Left lung (tissue), 10 donors: Measurements from ENCODE around the gene MROH2A. TPM values are rescaled to one million over a fixed set of nuclear protein-coding genes. Genes with fewer than 3 reads are reported as not detected.
A peak's percentile ranks its signal among the peaks of the same experiment; 100 is the strongest.

ENCODE experiments used
- ATAC-seq: fragments of 200-7000 bp; cut with Tn5 transposase; one replicate; pipeline ENCODE4 v1.9.1; 2020; ENCODE audit warnings: moderate library complexity
- DNase-seq, 4 donors: peaks; one replicate each; pipeline ENCODE4 v3.0.0-alpha.2; 2013 to 2020
- H3K27ac ChIP-seq, 2 donors: fragments of 200-600 bp; sonication (generic) in 1 of 2; one replicate each; pipeline versions ENCODE4 v1.5.0 to v1.8.0; 2020 to 2021
- H3K27me3 ChIP-seq, 2 donors: fragments of 200-600 bp; sonication (generic) in 1 of 2; one replicate each; pipeline versions ENCODE4 v1.5.0 to v1.8.0; 2020 to 2021
- H3K36me3 ChIP-seq, 2 donors: fragments of 200-600 bp; sonication (generic) in 1 of 2; one replicate each; pipeline versions ENCODE4 v1.5.0 to v1.8.0; 2020 to 2021
- H3K4me1 ChIP-seq, 2 donors: fragments of 200-600 bp; one replicate each; pipeline ENCODE4 v1.8.0; 2021
- H3K4me3 ChIP-seq, 2 donors: fragments of 200-600 bp; sonication (generic) in 1 of 2; one replicate each; pipeline versions ENCODE4 v1.5.0 to v1.8.0; 2020 to 2021; ENCODE audit warnings: mild to moderate bottlenecking in 1 of 2
- H3K9me3 ChIP-seq, 2 donors: fragments of 200-600 bp; sonication (generic) in 1 of 2; one replicate each; pipeline versions ENCODE4 v1.5.0 to v1.8.0; 2020 to 2021
- CTCF ChIP-seq, 2 donors: fragments of 200-600 bp; sonication (generic) in 1 of 2; IDR thresholded peaks; one replicate each; pipeline versions ENCODE4 v1.5.0 to v1.8.0; 2021; ENCODE audit warnings: antibody characterized with exemption in 2 of 2
- intact Hi-C, 2 donors: fragments of 100-400 bp; cut with DNase I; formaldehyde crosslinking; loops; one replicate each; pipeline versions ENCODE4 v1.11.2 to v1.14.2; 2022
- polyA plus RNA-seq, 6 donors: library from polyadenylated mRNA; unstranded; fragments of 120-200 nt; gene quantifications; one replicate each; pipeline ENCODE4 v1.2.1, GENCODE V29; 2013; ENCODE audit not compliant: insufficient read length in 6 of 6
- total RNA-seq, 2 donors: library from RNA; stranded (reverse); fragmentation: NEBNext Ultra II Directional; extraction: Animal tissue kit (Norgen Biotek cat#: 25700); gene quantifications; one replicate each; pipeline ENCODE4 v1.2.1, GENCODE V29; 2021
- donor health status: DM: no; HTN: yes; CAD: no.
- donor health status: DM: no; HTN: no; CAD: no.

Gene MROH2A
- total and polyA plus RNA-seq, 8 donors = 0.27 to 0.77 (median 0.61) TPM; not detected in 1

- TF ChIP-seq CTCF (IDR thresholded peaks at IDR 0.05) = no peak
- Histone ChIP-seq H3K4me1 (no peaks in the 10 kb centered on the region), H3K4me3 (no peak overlapping the region), H3K27ac (no peak overlapping the region), H3K9me3 (no peaks in the 10 kb centered on the region), H3K27me3 (no peaks in the 10 kb centered on the region), H3K36me3 (peaks cover 0 to 49% of the 10 kb centered on the region in 2 donors)
- no peak for ATAC-seq
- DNase-seq = no peak
- intact Hi-C loops = no loop called here
Observed at GRCh38 chr2:233844836-233845235, 66.7 kb downstream of the MROH2A start.

GRCh38 chr2:233845301-233846060 lies 67.4 kb downstream of the MROH2A start:
- Histone ChIP-seq H3K9me3 (no peaks in the 10 kb centered on the region), H3K36me3 (peaks cover 0 to 44% of the 10 kb centered on the region in 2 donors), H3K4me1 (no peaks in the 10 kb centered on the region), H3K4me3 (no peak overlapping the region), H3K27me3 (no peaks in the 10 kb centered on the region), H3K27ac (no peak overlapping the region)
- ATAC-seq (peak; percentile 53), DNase-seq (no peak)
- intact Hi-C loops = no loop called here
- no peak for TF ChIP-seq CTCF (IDR thresholded peaks at IDR 0.05)

- intact Hi-C loops = no loop called here
- Histone ChIP-seq H3K27me3 (no peaks in the 10 kb centered on the region), H3K27ac (no peak overlapping the region), H3K4me1 (peaks cover 0 to under 1% of the 10 kb centered on the region in 2 donors), H3K4me3 (no peak overlapping the region), H3K9me3 (no peaks in the 10 kb centered on the region), H3K36me3 (peaks cover 0 to 33% of the 10 kb centered on the region in 2 donors)
- no peak for DNase-seq
- no peak for ATAC-seq
- TF ChIP-seq CTCF (IDR thresholded peaks at IDR 0.05) = no peak
Observed at GRCh38 chr2:233846387-233847247, 68.5 kb downstream of the MROH2A start.

- Histone ChIP-seq H3K4me3 (no peak overlapping the region), H3K36me3 (peaks cover 0 to 32% of the 10 kb centered on the region in 2 donors), H3K27me3 (no peaks in the 10 kb centered on the region), H3K4me1 (peaks cover 0 to 8% of the 10 kb centered on the region in 2 donors), H3K27ac (no peak overlapping the region), H3K9me3 (no peaks in the 10 kb centered on the region)
- DNase-seq (no peak), ATAC-seq (no peak)
- intact Hi-C loops = no loop called here
- TF ChIP-seq CTCF (IDR thresholded peaks at IDR 0.05) = no peak
Observed at GRCh38 chr2:233847248-233847898, 69.2 kb downstream of the MROH2A start.
